Peyer's patch (tissue), 4 donors: ENCODE data around the gene CLSTN1. TPM values are rescaled to one million over a fixed set of nuclear protein-coding genes. Genes with fewer than 3 reads are reported as not detected.
A peak's percentile ranks its signal among the peaks of the same experiment; 100 is the strongest.

Source experiments
- DNase-seq, 3 donors: peaks; one replicate each; pipeline ENCODE4 v3.0.0-alpha.2; 2017 to 2019
- H3K27ac ChIP-seq, 4 donors: fragments of 200-600 bp; sonication (generic); one replicate each; pipeline ENCODE4 v1.5.1; 2016 to 2019
- H3K27me3 ChIP-seq, 2 donors: fragments of 200-600 bp; sonication (generic); one replicate each; pipeline ENCODE4 v1.5.1; 2019
- H3K36me3 ChIP-seq, 3 donors: fragments of 200-600 bp; sonication (generic); one replicate each; pipeline ENCODE4 v1.5.1; 2016 to 2019
- H3K4me1 ChIP-seq, 4 donors: fragments of 200-600 bp; sonication (generic); one replicate each; pipeline ENCODE4 v1.5.1; 2016 to 2019
- H3K4me3 ChIP-seq, 4 donors: fragments of 200-600 bp; sonication (generic); 1 replicate in 3 of 4; 2 replicates in 1 of 4; pipeline ENCODE4 v1.5.1; 2016 to 2019; ENCODE audit warnings: mild to moderate bottlenecking in 1 of 4
- H3K9me3 ChIP-seq, 4 donors: fragments of 200-600 bp; sonication (generic); one replicate each; pipeline ENCODE4 v1.5.1; 2016 to 2019; ENCODE audit warnings: mild to moderate bottlenecking in 1 of 4
- CTCF ChIP-seq, 6 experiments: fragments of 450-650 bp in 4 of 6; fragments of 200-600 bp in 2 of 6; sonication (generic) in 1 of 6; IDR thresholded peaks; one replicate each; pipeline ENCODE4 v1.5.1; 2017 to 2019; ENCODE audit warnings: antibody characterized with exemption in 6 of 6, mild to moderate bottlenecking in 3 of 6, moderate library complexity in 1 of 6
- POLR2A ChIP-seq, 2 donors: fragments of 450-650 bp; IDR thresholded peaks; one replicate each; pipeline ENCODE4 v1.5.1; 2017; ENCODE audit warnings: antibody characterized with exemption in 2 of 2, mild to moderate bottlenecking in 2 of 2, moderate library complexity in 2 of 2
- total RNA-seq, 4 donors: library from RNA; depleted of rRNA; stranded (reverse); fragments of >200 nt; gene quantifications; one replicate each; pipeline ENCODE4 v1.1.0, GENCODE V29; 2016

Gene CLSTN1
- total RNA-seq, 4 donors from 2014 or later, result 47.9 to 107 (median 103) TPM

GRCh38 chr1:9826087-9826486, 2.3 kb upstream of the CLSTN1 start:
- Histone ChIP-seq H3K27me3 (no peaks in the 10 kb centered on the region), H3K4me3 (no peak overlapping the region), H3K9me3 (no peaks in the 10 kb centered on the region), H3K4me1 (peaks cover 0 to 38% (median 9%) of the 10 kb centered on the region in 4 donors), H3K27ac (peak overlapping the region; percentile 79 to 98 (median 91)), H3K36me3 (no peaks in the 10 kb centered on the region)
- DNase-seq, result no peak
- TF ChIP-seq CTCF (IDR thresholded peaks at IDR 0.05), result no peak
- no peak for TF ChIP-seq POLR2A (IDR thresholded peaks at IDR 0.05)

- Histone ChIP-seq H3K36me3 (no peaks in the 10 kb centered on the region), H3K27me3 (no peaks in the 10 kb centered on the region), H3K9me3 (no peaks in the 10 kb centered on the region), H3K4me1 (peaks cover 0 to 45% (median 9%) of the 10 kb centered on the region in 4 donors), H3K27ac (peak overlapping the region; percentile 79 to 98 (median 91)), H3K4me3 (peak overlapping the region in 2 of 4 donors; percentile 12 to 97)
- TF ChIP-seq POLR2A (IDR thresholded peaks at IDR 0.05) (peak; percentile 32 to 78), CTCF (IDR thresholded peaks at IDR 0.05) (peak in 2 of 6 experiments; percentile 12 to 18)
- peak; percentile 39 to 93 (median 90) for DNase-seq
Observed at GRCh38 chr1:9825093-9826074, 1.6 kb upstream of the CLSTN1 start.

GRCh38 chr1:9824702-9825089, 931 bp upstream of the CLSTN1 start:
- Histone ChIP-seq H3K9me3 (no peaks in the 10 kb centered on the region), H3K4me3 (peak overlapping the region; percentile 84 to 97 (median 94)), H3K27me3 (no peaks in the 10 kb centered on the region), H3K4me1 (peaks cover 0 to 50% (median 9%) of the 10 kb centered on the region in 4 donors), H3K27ac (peak overlapping the region; percentile 79 to 98 (median 91)), H3K36me3 (no peaks in the 10 kb centered on the region)
- peak in 1 of 3 donors; percentile 59 for DNase-seq
- TF ChIP-seq POLR2A (IDR thresholded peaks at IDR 0.05) (no peak), CTCF (IDR thresholded peaks at IDR 0.05) (no peak)

- peak overlapping the region; percentile 79 to 98 (median 91) for H3K27ac ChIP-seq
- no peaks in the 10 kb centered on the region for H3K27me3 ChIP-seq
- no peaks in the 10 kb centered on the region for H3K36me3 ChIP-seq
- H3K4me3 ChIP-seq, result peak overlapping the region; percentile 84 to 97 (median 94)
- no peak for TF ChIP-seq CTCF (IDR thresholded peaks at IDR 0.05)
- TF ChIP-seq POLR2A (IDR thresholded peaks at IDR 0.05), result peak; percentile 37 to 63
- peaks cover 0 to 50% (median 9%) of the 10 kb centered on the region in 4 donors for H3K4me1 ChIP-seq
- no peaks in the 10 kb centered on the region for H3K9me3 ChIP-seq
- no peak for DNase-seq
Observed at GRCh38 chr1:9823693-9823942, 147 bp downstream of the CLSTN1 start.

GRCh38 chr1:9822897-9823692, 670 bp downstream of the CLSTN1 start:
- Histone ChIP-seq H3K9me3 (no peaks in the 10 kb centered on the region), H3K27me3 (no peaks in the 10 kb centered on the region), H3K36me3 (no peaks in the 10 kb centered on the region), H3K27ac (peak overlapping the region; percentile 79 to 98 (median 91)), H3K4me3 (peak overlapping the region; percentile 84 to 97 (median 94)), H3K4me1 (peaks cover 0 to 50% (median 9%) of the 10 kb centered on the region in 4 donors)
- peak; percentile 32 to 61 (median 51) for DNase-seq
- TF ChIP-seq POLR2A (IDR thresholded peaks at IDR 0.05) (no peak), CTCF (IDR thresholded peaks at IDR 0.05) (no peak)
